K562 (cell line): ENCODE measurements around the gene RSPH9. TPM values are rescaled to one million over a fixed set of nuclear protein-coding genes. Genes with fewer than 3 reads are reported as not detected.

ENCODE experiments used
- ATAC-seq: fragments of 200-7000 bp; cut with Tn5 transposase; 3 replicates; pipeline ENCODE4 v1.9.1; 2020; ENCODE audit warnings: moderate library complexity
- BruUV-seq: library from RNA; stranded (reverse); fragments of 400-500 nt; replicated peaks from 2 replicates; lab custom pipeline; 2021; lab: Mats Ljungman, UMichigan
- CTCF ChIA-PET: fragments of 300-600 bp; formaldehyde crosslinking; extraction: SDS; loops from one replicate; lab custom pipeline; 2021; ENCODE audit warnings: low intra/inter-chr PET ratio; lab: Yijun Ruan, JAX
- POLR2A ChIA-PET: fragments of 300-600, 350-650 bp; sonication (Branson Sonifier 250); formaldehyde crosslinking; extraction: SDS; loops from one replicate; lab custom pipeline; 2021; ENCODE audit warnings: antibody characterized with exemption, inconsistent platforms; lab: Yijun Ruan, JAX
- DNase-seq, 4 experiments: peaks; one replicate each; pipeline versions ENCODE4 v3.0.0 to v3.0.0-alpha.2; 2011 to 2018; ENCODE audit warnings: low spot score in 3 of 4, mixed read lengths in 3 of 4; ENCODE audit errors: extremely low read depth in 1 of 4
- FAIRE-seq: peaks from 2 replicates; lab custom pipeline; 2011; peaks lifted over from hg19 to GRCh38; lab: Jason Lieb, UNC
- H2AFZ ChIP-seq: 2 replicates; pipeline ENCODE4 v1.6.0; 2011; ENCODE audit warnings: low read depth, low read length, control low read depth, inconsistent platforms
- H3K27ac ChIP-seq: fragments of 200-600 bp; 3 replicates; pipeline ENCODE4 v1.8.0; 2011; ENCODE audit warnings: low read depth, mild to moderate bottlenecking, control low read depth, inconsistent platforms, low read length, moderate library complexity, mixed read lengths; ENCODE audit errors: extremely low read depth
- H3K27me3 ChIP-seq, 2 experiments: fragments of 300-600 bp in 1 of 2; 2 replicates in 1 of 2; 3 replicates in 1 of 2; pipeline versions ENCODE4 v1.6.0 to v1.8.0; 2011; ENCODE audit warnings: inconsistent platforms in 2 of 2, low read length in 2 of 2, mild to moderate bottlenecking in 1 of 2, mixed read lengths in 1 of 2, moderate library complexity in 1 of 2; ENCODE audit not compliant: control insufficient read depth in 2 of 2, insufficient read depth in 2 of 2
- H3K36me3 ChIP-seq: fragments of 300-600 bp; 3 replicates; pipeline ENCODE4 v1.8.0; 2011; ENCODE audit warnings: mild to moderate bottlenecking, low read length, inconsistent platforms; ENCODE audit not compliant: control insufficient read depth, insufficient read depth
- H3K4me1 ChIP-seq, 2 experiments: fragments of 200-600 bp in 1 of 2; replicated peaks in 1 of 2; 2 replicates in 1 of 2; 3 replicates in 1 of 2; pipeline versions ENCODE4 v1.5.1 to v1.8.0; 2011; ENCODE audit warnings: inconsistent platforms in 2 of 2, low read length in 2 of 2, mild to moderate bottlenecking in 1 of 2, mixed read lengths in 1 of 2, moderate library complexity in 1 of 2; ENCODE audit not compliant: control insufficient read depth in 2 of 2, insufficient read depth in 2 of 2
- H3K4me2 ChIP-seq: 2 replicates; pipeline ENCODE4 v1.6.1; 2011; ENCODE audit warnings: low read length, control low read depth, inconsistent platforms, mixed read lengths; ENCODE audit not compliant: insufficient read depth
- H3K4me3 ChIP-seq: fragments of 200-600 bp; sonication (generic), shearing (Covaris generic); 2 replicates; pipeline ENCODE4 v1.5.1; 2016; ENCODE audit warnings: control low read depth, inconsistent platforms
- H3K79me2 ChIP-seq: fragments of 200-600 bp; 3 replicates; pipeline ENCODE4 v1.8.0; 2011; ENCODE audit warnings: low read length, inconsistent platforms; ENCODE audit not compliant: control insufficient read depth, insufficient read depth
- H3K9ac ChIP-seq, 2 experiments: 2 replicates each; pipeline versions ENCODE4 v1.6.0 to v1.6.1; 2011; ENCODE audit warnings: low read depth in 2 of 2, low read length in 2 of 2, control low read depth in 1 of 2, inconsistent platforms in 1 of 2, mild to moderate bottlenecking in 1 of 2, mixed read lengths in 1 of 2; ENCODE audit not compliant: insufficient read depth in 1 of 2
- H3K9me1 ChIP-seq: one replicate; pipeline ENCODE4 v1.6.0; 2011; ENCODE audit warnings: inconsistent platforms, mild to moderate bottlenecking, low read length, moderate library complexity; ENCODE audit not compliant: control insufficient read depth, insufficient read depth
- H3K9me3 ChIP-seq: replicated peaks from 2 replicates; pipeline ENCODE4 v1.5.1; 2011; ENCODE audit warnings: low read depth, low read length, inconsistent platforms; ENCODE audit not compliant: control insufficient read depth, insufficient read depth
- H4K20me1 ChIP-seq: replicated peaks from 2 replicates; pipeline ENCODE4 v1.6.1; 2011; ENCODE audit warnings: low read length, inconsistent platforms, mixed read lengths; ENCODE audit not compliant: control insufficient read depth, insufficient read depth
- CREBBP ChIP-seq: IDR thresholded peaks from one replicate; pipeline ENCODE4 v1.6.1; 2012; ENCODE audit warnings: low read depth, mild to moderate bottlenecking, control low read depth, inconsistent platforms, low read length
- ELF1 ChIP-seq: fragments of 200-800 bp; sonication (Bioruptor generic); IDR thresholded peaks from 2 replicates; pipeline ENCODE4 v1.6.1; 2016; ENCODE audit warnings: missing genetic modification characterization, missing compliant biosample characterization
- NR4A1 ChIP-seq, 2 experiments: fragments of 250-450 bp in 1 of 2; fragments of 450-650 bp in 1 of 2; sonication (Bioruptor Pico) in 1 of 2; IDR thresholded peaks; 2 replicates each; pipeline versions ENCODE4 v1.4.0 to v1.6.1; 2016 to 2020; ENCODE audit warnings: mild to moderate bottlenecking in 2 of 2, missing compliant biosample characterization in 1 of 2, missing genetic modification characterization in 1 of 2, moderate library complexity in 1 of 2
- POLR2AphosphoS5 ChIP-seq: IDR thresholded peaks from 2 replicates; pipeline ENCODE4 v1.6.1; 2011; ENCODE audit warnings: mild to moderate bottlenecking, low read depth, low read length, moderate library complexity; ENCODE audit not compliant: control insufficient read depth, insufficient read depth
- WGBS: fragments of 100-300 bp; shearing (Covaris generic); methylation state at CpG from one replicate; pipeline ENCODE4 v1.1.6; 2016; ENCODE audit warnings: low coverage, mixed read lengths; ENCODE audit not compliant: insufficient coverage; ENCODE audit errors: missing lambda C conversion rate; 5-methylcytosine and 5-hydroxymethylcytosine counted together
- in situ Hi-C: fragments of 300-500 bp; cut with MboI; formaldehyde crosslinking; loops from 4 replicates; pipeline ENCODE4 v1.15.0; 2018; ENCODE audit warnings: inconsistent platforms, mixed read lengths
- intact Hi-C: fragments of 100-400 bp; cut with micrococcal nuclease; formaldehyde crosslinking; loops from 2 replicates; pipeline ENCODE4 v1.14.2; 2022
- polyA plus RNA-seq, 8 experiments: library from polyadenylated mRNA; depleted of rRNA in 4 of 8; stranded (reverse) in 5 of 8; unstranded in 3 of 8; fragments of >200 nt; fragmentation: Nextera tagmentation in 2 of 8; fragmentation: Illumina TruSeq in 1 of 8; extraction: Ambion mirVana in 2 of 8; extraction: Trizol in 1 of 8; gene quantifications; 2 replicates each; pipeline versions ENCODE4 v1.2.1 to v1.2.3, GENCODE V29; 2011 to 2014; ENCODE audit warnings: inconsistent platforms in 1 of 8, missing spikeins in 1 of 8
- total RNA-seq, 7 experiments: library from RNA; depleted of rRNA in 6 of 7; stranded (reverse); fragments of >200 nt in 6 of 7; fragmentation: Illumina TruSeq in 2 of 7; extraction: Trizol in 2 of 7; gene quantifications; 2 replicates each; pipeline versions ENCODE4 v1.2.1 to v1.2.3, GENCODE V29; 2011 to 2021; ENCODE audit warnings: low replicate concordance in 1 of 7

Gene RSPH9
- total and polyA plus RNA-seq, 9 of the 15 experiments (the other 6 are each of a cell fraction or from before 2014, with no cell fraction given), result 0.05 to 0.60 (median 0.39) TPM; not detected in 6

DNA sequence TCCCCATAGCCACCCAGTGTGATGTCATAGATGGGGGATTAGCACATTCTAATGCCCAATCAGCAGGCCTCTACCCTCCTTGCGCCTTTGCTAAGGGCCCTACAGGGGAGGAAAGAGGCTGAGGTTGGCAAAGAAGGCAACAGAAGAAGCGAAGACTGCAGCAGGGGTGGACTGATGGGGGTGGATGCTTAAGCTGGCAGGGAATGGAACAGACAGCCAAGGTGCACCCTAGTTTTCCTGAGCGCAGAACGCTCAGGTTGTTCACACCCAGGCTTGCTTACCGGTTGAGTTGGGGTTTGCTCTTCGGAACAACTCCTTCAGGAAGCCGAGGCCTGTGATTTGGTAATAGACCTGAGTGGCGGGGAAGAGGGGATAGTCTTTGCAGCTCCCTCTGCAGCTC lies 30.1 kb downstream of the RSPH9 start:
- Histone ChIP-seq H3K27ac (no peak overlapping the region), H3K9me3 (no peaks in the 10 kb centered on the region), H3K36me3 (peaks cover 95% of the 10 kb centered on the region), H3K9me1 (peaks cover 6% of the 10 kb centered on the region), H3K27me3 (no peaks in the 10 kb centered on the region), H2AFZ (no peak overlapping the region), H3K9ac (no peak overlapping the region), H3K4me3 (no peak overlapping the region), H3K79me2 (peaks cover 4% of the 10 kb centered on the region; the same call in 1 of the 3 replicates), H3K4me1 (peaks cover 12 to 14% of the 10 kb centered on the region in 2 experiments), H4K20me1 (no peaks in the 10 kb centered on the region; the same call in 1 of the 2 replicates), H3K4me2 (no peak overlapping the region)
- BruUV-seq, result no TSS peak
- in situ Hi-C loops (no loop called here), intact Hi-C loops (no loop called here)
- FAIRE-seq (no peak), DNase-seq (no peak), ATAC-seq (no peak)
- 93% methylated on average over 8 of the region's 8 CpGs for WGBS
- ChIA-PET POLR2A (interaction anchor here (0.6 to 2.3 kb wide), 8 partner anchors 9 to 405 kb away, joined by 3 to 9 read pairs (median 3); no protein-coding TSS in a partner anchor), CTCF (no interaction called here)
- 0 out of 2 replicates have a peak, but pooled peaks have one; percentile 4 for TF ChIP-seq POLR2AphosphoS5
- TF ChIP-seq ELF1 (tag), result no peak

GRCh38 chr6:43676962-43677606 lies 32.2 kb downstream of the RSPH9 start:
- in situ Hi-C loops, result no loop called here
- H2AFZ ChIP-seq, result no peak overlapping the region
- 90% methylated on average over 7 of the region's 7 CpGs for WGBS
- DNase-seq, result no peak
- no peaks in the 10 kb centered on the region for H3K9me3 ChIP-seq
- peaks cover 4% of the 10 kb centered on the region; the same call in 1 of the 2 replicates for H4K20me1 ChIP-seq
- H3K9ac ChIP-seq, result no peak overlapping the region
- no TSS peak for BruUV-seq
- H3K4me2 ChIP-seq, result no peak overlapping the region
- ChIA-PET CTCF (no interaction called here), POLR2A (interaction anchor here (0.6 to 2.7 kb wide), 6 partner anchors 10 to 101 kb away, joined by 3 to 32 read pairs (median 4); partner anchors contain the start of gene MRPS18A)
- intact Hi-C loops, result no loop called here
- FAIRE-seq, result no peak
- no peak overlapping the region for H3K27ac ChIP-seq
- no peak overlapping the region for H3K4me3 ChIP-seq
- ATAC-seq, result no peak
- H3K4me1 ChIP-seq, result peaks cover 3 to 7% of the 10 kb centered on the region in 2 experiments; a peak in 3 of 5 replicates
- H3K79me2 ChIP-seq, result peaks cover 17% of the 10 kb centered on the region
- TF ChIP-seq NR4A1 (CRISPR knock-in tag; IDR thresholded peaks at IDR 0.05) (no peak), NR4A1 (tag; IDR thresholded peaks at IDR 0.05) (no peak), CREBBP (no peak)
- no peaks in the 10 kb centered on the region for H3K27me3 ChIP-seq
- H3K36me3 ChIP-seq, result peaks cover 99% of the 10 kb centered on the region
- no peaks in the 10 kb centered on the region for H3K9me1 ChIP-seq
